ENCODE data around the gene PBLD. TPM values are rescaled to one million over a fixed set of nuclear protein-coding genes. Genes with fewer than 3 reads are reported as not detected.

The PBLD gene
- polyA plus RNA-seq, 1 donor (not counting 4 experiments of a cell fraction or from before 2014, with no cell fraction given): 1.00 TPM

- Histone ChIP-seq H3K9me3 (ENCODE audit: control insufficient read depth, low read depth, low read length) (no peaks in the 10 kb centered on the region), H3K9ac (ENCODE audit: control insufficient read depth, extremely low read depth, insufficient read depth, low read length) (no peak overlapping the region), H3K27me3 (ENCODE audit: control insufficient read depth, extremely low read depth, insufficient read depth, low read length) (no peaks in the 10 kb centered on the region), H3K9me1 (ENCODE audit: control insufficient read depth, extremely low read depth, insufficient read depth, low read length) (no peaks in the 10 kb centered on the region), H3K27ac (ENCODE audit: control insufficient read depth, insufficient read depth, low read length) (no peak overlapping the region), H2AFZ (ENCODE audit: control insufficient read depth, low read length) (no peak overlapping the region), H4K20me1 (ENCODE audit: control insufficient read depth, extremely low read depth, insufficient read depth, low read length) (no peaks in the 10 kb centered on the region), H3K4me2 (ENCODE audit: control insufficient read depth, extremely low read depth, insufficient read depth, low read depth, low read length) (no peak overlapping the region), H3K4me3 (ENCODE audit: control insufficient read depth in 2 of 3, extremely low read depth in 1 of 3, insufficient read depth in 2 of 3, low read depth in 1 of 3, low read length in 3 of 3) (no peak overlapping the region), H3K79me2 (ENCODE audit: control insufficient read depth, insufficient read depth, low read length) (no peaks in the 10 kb centered on the region), H3K36me3 (ENCODE audit: control insufficient read depth in 2 of 2, extremely low read depth in 1 of 2, insufficient read depth in 2 of 2, low read length in 2 of 2) (no peaks in the 10 kb centered on the region), H3K4me1 (ENCODE audit: control insufficient read depth, extremely low read depth, insufficient read depth, low read length) (peaks cover 4% of the 10 kb centered on the region)
- DNase-seq (ENCODE audit: low read depth, low spot score): no peak
- FAIRE-seq: no peak
- dilution Hi-C loops (cut with MboI; ENCODE audit: extremely low pct_ligation_motif_present, low sequenced_read_pairs): no loop called here
- TF ChIP-seq EZH2 (IDR thresholded peaks at IDR 0.05; ENCODE audit: low read length) (no peak), CTCF (optimal IDR thresholded peaks at IDR 0.05 in 1 of 3, IDR thresholded peaks at IDR 0.05 in 1 of 3, conservative IDR thresholded peaks at IDR 0.05 in 1 of 3; ENCODE audit: extremely low read depth in 1 of 3, insufficient read depth in 2 of 3, low read length in 3 of 3) (no peak)
Measured at GRCh38 chr10:68233046-68233445, 99.7 kb downstream of the PBLD start.

Other genes starting within 250 kb of the PBLD start
- 0.42 to 1.0 TPM (median 0.54 TPM) in 3 replicates for gene MYPN, start 223.4 kb downstream of the PBLD start, polyA plus RNA-seq
- gene ATOH7, start 100.8 kb downstream of the PBLD start, polyA plus RNA-seq: 0.04 to 0.07 TPM in 2 of 3 replicates, not detected in the other
- 35.8 to 108 TPM (median 45.7 TPM) in 3 replicates for gene HNRNPH3, start 864 bp downstream of the PBLD start, polyA plus RNA-seq
- gene RUFY2, start 74.3 kb upstream of the PBLD start, polyA plus RNA-seq: 9.8 to 15.6 TPM (median 12.1 TPM) in 3 replicates
- 2.6 to 7.6 TPM (median 3.5 TPM) in 3 replicates for gene DNA2, start 139.0 kb upstream of the PBLD start, polyA plus RNA-seq
- gene SLC25A16, start 194.6 kb upstream of the PBLD start, polyA plus RNA-seq: 11.7 to 27.2 TPM (median 20.1 TPM) in 3 replicates
- gene TET1, start 227.4 kb upstream of the PBLD start, polyA plus RNA-seq: 0.03 to 0.09 TPM (median 0.08 TPM) in 3 replicates

All from keratinocyte (primary cell).